ENCODE results near the gene PRKAR1A.

PRKAR1A gene

DNA sequence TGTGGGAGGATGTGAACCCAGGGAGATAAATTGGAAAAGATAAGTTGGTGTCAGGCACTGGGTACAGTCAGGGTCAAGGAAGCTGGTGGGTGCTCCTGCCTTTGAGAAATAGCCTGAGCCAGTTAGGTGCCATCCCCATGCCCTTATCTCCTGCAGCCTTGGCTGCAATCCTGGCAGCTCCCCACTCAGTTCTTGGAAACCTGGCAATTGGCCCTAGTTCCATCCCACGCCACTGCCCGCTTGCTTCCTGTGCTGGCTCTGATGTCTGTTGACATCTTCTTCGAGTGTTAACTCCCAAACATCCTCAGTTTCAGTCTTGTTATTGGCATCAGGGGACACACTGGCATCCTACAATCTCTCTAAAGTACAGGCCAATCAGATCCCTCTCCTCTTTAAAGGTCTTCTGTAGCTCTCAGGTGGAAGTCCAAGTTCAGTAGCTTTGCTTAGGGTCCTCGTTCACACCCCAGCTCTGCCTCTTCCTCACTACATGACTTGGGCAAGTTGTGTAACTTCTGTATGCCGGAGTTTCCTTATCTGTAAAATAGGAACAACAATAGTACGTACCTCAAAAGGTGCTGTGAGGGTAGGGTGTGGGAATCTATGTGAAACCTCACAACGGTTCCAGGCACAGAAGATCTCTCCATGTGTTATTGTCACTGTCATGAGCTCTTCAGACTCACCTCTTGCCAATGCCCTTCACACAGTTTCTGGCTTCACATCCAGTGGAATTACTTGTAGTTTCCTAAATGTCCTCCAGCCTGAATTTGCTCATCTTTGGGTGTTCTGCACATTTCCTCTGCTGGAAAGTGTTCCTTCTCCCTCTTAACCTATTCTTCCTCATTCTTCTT is 13.5 kb upstream of the PRKAR1A start:
- DNase-seq (ENCODE audit: low read depth): no peak
- H3K4me3 ChIP-seq (ENCODE audit: low read length): no peak overlapping the region
- TF ChIP-seq, protein P1, sequence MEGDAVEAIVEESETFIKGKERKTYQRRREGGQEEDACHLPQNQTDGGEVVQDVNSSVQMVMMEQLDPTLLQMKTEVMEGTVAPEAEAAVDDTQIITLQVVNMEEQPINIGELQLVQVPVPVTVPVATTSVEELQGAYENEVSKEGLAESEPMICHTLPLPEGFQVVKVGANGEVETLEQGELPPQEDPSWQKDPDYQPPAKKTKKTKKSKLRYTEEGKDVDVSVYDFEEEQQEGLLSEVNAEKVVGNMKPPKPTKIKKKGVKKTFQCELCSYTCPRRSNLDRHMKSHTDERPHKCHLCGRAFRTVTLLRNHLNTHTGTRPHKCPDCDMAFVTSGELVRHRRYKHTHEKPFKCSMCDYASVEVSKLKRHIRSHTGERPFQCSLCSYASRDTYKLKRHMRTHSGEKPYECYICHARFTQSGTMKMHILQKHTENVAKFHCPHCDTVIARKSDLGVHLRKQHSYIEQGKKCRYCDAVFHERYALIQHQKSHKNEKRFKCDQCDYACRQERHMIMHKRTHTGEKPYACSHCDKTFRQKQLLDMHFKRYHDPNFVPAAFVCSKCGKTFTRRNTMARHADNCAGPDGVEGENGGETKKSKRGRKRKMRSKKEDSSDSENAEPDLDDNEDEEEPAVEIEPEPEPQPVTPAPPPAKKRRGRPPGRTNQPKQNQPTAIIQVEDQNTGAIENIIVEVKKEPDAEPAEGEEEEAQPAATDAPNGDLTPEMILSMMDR (conservative IDR thresholded peaks at IDR 0.05; ENCODE audit: low read length): no peak

DNA sequence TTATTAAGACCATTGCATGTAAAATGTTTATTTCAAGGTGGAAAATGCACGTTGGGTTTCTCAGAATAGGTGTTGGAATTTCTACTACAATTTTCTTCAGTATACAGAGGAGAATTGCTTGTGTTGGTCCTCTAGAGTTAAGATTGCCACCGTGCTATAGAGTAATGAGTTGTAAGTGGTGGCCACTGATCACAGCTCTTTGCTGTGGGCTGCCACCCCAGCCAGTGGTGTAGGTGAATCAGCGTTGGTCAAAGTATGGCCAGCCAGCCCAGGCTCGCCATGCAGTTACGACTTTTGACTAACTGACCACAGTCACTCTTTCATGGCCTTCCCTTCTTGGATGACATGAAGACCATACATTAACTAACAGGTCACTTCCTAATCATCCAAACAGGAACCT is 12.6 kb upstream of the PRKAR1A start:
- DNase-seq (ENCODE audit: low read depth): no peak
- TF ChIP-seq, protein P1 (conservative IDR thresholded peaks at IDR 0.05; ENCODE audit: low read length): no peak

GRCh38 chr17:68501074-68501473 is 11.2 kb upstream of the PRKAR1A start:
- no peak for DNase-seq (ENCODE audit: low read depth)
- TF ChIP-seq, protein P1 (conservative IDR thresholded peaks at IDR 0.05; ENCODE audit: low read length): no peak
- no peak overlapping the region for H3K4me3 ChIP-seq (ENCODE audit: low read length)

More for the DNA sequence above, 12.6 kb upstream of the PRKAR1A start:
- no peak overlapping the region for H3K4me3 ChIP-seq (ENCODE audit: low read length)

DNA sequence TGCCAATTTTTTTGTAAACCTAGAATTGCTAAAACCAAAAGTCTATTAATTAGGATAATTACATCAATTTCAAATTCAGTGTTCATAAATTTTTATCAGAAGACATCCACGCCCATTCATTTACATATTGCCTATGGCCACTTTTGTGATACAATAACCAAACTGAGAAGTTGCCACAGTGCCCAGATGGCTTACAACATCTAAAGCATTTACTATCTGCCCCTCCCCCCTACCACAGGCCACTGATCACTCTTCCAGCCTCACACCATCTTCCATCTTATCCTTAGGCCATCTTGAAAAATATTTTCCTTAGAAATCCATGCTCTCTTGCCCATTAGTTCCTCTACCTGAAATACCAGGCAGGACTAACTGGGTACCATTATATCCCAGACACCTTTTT is 6.3 kb upstream of the PRKAR1A start:
- DNase-seq (ENCODE audit: low read depth): no peak
- TF ChIP-seq, protein P1 (conservative IDR thresholded peaks at IDR 0.05; ENCODE audit: low read length): no peak
- no peak overlapping the region for H3K4me3 ChIP-seq (ENCODE audit: low read length)

DNA sequence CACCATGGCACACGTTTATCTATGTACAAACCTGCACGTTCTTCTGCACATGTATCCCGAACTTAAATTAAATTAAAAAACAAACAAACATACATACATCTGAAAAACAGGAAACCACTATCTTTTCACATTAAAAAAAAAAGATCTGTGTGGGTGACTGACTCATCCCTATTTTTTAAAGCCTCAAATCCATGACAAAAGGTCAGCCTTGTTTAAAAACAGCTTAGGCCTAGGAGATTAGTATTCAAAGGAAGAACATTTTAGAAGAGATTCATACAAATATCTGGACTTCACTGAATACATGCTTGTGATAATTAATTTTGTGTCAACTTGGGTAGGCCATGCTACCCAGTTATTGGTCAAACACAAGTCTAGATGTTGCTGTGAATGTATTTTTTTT is 4.7 kb upstream of the PRKAR1A start:
- no peak for DNase-seq (ENCODE audit: low read depth)

DNA sequence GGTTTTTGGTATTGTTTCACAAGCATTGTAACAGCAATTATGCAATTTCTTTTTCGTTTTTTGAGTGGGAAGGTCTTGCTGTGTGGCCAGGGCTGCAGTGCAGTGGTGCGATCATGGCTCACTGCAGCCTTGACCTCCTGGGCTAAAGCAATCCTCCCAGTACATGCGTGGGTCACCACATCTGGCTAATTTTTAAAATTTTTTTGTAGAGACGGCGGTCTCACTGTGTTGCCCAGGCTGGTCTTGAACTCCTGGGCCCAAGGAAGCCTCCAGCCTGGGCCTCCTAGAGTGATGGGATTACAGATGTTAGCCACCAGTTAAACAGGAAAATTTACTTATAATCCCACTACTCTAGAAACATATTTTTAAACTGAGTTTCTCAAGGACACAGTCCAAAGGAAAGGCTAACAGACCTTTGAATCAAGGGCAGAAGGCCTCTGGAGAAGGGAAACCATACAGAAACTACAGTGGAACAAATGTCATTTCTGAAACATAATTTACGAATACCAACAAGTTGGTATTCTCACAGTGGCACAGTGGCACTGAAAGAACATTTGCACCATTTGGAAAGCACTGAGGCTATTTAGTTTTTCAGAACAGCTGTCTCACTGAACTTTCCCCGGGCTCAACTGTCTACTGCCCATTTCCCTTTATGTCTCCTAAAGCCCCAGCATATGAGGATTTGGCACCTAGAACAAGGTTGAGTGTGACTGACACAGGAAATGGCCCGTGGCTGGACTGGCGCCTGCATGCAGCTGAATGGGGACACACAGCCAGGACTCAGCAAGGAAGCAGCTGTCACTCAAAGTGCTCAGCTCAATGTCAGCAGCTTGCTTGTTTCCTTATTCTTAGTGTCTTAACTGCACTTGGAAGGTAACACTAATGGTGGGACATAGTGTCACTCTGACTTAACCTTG is 2.8 kb upstream of the PRKAR1A start:
- no peak for DNase-seq (ENCODE audit: low read depth)
- TF ChIP-seq, protein P1 (conservative IDR thresholded peaks at IDR 0.05; ENCODE audit: low read length): no peak
- no peak overlapping the region for H3K4me3 ChIP-seq (ENCODE audit: low read length)

More for the DNA sequence above, 4.7 kb upstream of the PRKAR1A start:
- H3K4me3 ChIP-seq (ENCODE audit: low read length): no peak overlapping the region
- TF ChIP-seq, protein P1 (conservative IDR thresholded peaks at IDR 0.05; ENCODE audit: low read length): no peak
